Hematopoietic multipotent progenitor cell treated with erythropoietin and hydrocortisone succinate and interleukin-3 and kit ligand, for 4 days (in vitro differentiated cells): ENCODE results near the gene UBA52.
"Not testable (repeated sequence)": the region's sequence is repeated elsewhere in the genome, so short reads cannot be mapped to it uniquely, and the experiment has no call there.

Source experiments
- DNase-seq: peaks from one replicate; pipeline ENCODE4 v3.0.0-alpha.2; 2015

Gene UBA52

DNA sequence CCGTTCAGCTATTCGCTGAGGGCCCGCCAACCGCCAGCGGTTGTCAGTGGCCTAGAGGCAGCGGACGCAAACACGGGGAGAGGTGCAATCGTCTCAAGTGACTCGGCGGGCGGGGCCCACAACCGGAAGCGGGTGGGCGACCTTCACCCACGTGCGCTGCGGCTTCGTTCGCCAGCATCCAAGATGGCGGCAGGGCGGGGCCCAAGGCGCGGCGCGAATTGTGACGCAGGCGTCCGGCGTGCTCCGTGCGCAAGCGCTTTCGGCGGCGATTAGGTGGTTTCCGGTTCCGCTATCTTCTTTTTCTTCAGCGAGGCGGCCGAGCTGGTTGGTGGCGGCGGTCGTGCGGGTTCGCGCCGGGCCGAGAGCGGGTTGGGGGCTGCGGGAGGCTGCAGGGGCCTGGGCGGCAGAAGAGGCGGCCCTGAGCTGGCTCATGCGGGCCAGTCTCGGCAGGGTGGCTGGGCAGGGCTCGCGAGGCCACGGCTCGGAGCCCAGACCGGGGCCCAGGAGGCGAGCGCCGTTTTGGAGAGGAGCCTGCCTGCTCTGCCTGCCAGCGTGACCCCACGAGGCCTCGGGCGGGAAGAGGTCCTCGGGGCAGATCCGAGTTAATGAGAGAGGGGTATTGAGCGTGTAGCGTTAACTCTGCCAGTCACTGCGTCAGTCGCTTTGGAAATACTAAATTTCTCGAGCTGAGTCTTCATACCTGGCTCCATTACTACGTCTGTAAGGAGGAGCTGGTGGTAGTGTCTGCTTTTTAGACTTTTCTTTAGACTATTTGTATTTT is at the start of gene UBA52:
TSS of gene UBA52 (plus strand) at position 294 of the 781 bp plus-strand sequence. CDS start 1,444 bp downstream, outside the sequence.
- DNase-seq = peak; percentile 99

GRCh38 chr19:18522124-18522861 is 49.4 kb upstream of the UBA52 start:
- peak; percentile 100 for DNase-seq

DNA sequence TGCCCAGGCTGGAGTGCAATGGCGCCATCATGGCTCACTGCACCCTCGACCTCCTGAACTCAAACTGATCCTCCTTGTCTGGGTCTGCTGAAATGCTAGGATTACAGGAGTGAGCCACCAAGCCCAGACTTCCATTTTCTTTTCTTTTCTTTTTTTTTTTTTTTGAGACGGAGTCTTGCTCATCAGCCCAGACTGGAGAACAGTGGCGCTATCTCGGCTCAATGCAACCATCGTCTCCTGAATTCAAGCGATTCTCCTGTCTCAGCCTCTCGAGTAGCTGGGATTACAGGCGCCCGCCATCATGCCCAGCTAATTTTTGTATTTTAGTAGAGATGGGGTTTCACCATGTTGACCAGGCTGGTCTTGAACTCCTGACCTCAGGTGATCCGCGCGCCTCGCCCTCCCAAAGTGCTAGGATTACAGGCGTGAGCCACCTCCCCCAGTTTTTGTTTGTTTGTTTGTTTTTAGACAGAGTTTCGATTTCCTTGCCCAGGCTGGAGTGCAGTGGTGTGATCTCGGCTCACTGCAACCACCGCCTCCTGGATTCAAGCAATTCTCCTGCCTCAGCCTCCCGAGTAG is 48.7 kb upstream of the UBA52 start:
- DNase-seq = not testable (repeated sequence)

DNA sequence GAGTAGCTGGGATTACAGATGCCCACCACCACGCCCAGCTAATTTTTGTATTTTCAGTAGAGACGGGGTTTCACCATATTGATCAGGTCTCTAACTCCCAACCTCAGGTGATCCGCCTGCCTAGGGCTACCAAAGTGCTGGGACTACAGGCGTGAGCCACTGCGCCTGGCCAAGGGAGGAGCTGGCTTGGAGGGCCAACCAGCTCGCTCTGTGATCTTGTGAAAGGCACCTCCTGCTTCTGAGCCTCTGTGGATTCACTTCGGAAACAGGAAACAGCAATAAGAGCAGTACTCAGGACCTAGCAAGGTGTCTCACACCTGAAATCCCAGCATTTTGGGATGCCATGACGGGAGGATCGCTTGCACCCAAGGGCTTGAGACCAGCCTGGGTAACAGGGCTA is 47.8 kb upstream of the UBA52 start:
- DNase-seq = no peak

DNA sequence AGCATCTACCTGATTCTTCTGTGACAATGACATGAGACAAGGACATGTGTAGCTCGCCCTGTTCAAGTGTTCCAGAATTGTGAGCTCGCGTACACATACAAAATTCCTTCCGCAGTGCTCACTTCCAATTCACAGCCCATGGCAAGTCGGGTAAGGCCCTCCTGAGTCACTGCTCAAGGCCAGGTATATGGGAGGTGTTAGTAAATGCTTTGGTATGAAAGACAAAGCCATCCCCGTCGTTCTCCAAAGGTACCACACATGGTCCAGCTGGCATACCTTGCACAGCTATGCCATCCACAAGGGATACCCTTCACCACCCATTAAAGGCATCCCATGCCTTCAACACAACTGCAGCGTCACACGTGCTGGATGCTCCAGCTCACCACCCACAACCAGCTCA is 45.3 kb upstream of the UBA52 start:
- DNase-seq = no peak

DNA sequence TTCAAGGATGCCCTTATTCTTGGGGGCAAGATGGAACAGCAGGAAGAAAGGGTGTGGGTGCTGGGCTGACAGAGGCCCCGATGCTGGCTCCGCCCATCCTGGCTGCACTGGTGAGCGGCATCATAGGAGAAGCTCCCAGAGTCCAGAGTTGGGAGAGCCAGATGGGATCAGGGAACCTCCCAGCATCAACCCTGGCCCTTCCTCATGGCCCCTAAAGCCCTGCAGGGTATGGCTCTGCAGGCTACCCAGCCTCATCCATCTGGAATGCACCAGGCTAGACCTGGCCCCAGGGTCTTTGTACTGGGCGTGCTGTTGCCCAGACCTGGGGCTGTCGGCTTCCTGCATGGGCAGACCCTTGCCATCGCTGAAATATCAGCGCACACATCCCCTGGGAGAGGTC is 41.9 kb upstream of the UBA52 start:
- DNase-seq = no peak

DNA sequence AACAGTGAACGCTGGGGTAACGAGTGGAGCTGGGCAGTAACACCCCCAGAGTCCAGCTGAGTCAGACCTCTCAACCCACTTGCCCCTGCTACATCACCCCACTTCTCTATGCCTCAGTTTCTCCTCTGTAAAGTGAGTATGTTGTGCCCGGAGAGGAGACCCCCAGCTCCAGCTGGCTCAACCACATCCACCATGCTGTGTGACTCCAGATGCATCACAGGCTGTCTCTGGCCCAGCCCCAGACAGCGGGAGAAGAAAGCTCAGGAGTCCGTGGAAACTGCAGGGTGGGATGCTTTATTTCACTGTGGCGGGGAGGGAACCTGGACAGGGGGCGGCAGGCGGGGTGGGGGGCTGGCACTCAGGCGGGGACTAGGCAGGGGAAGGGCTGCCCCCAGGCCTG is 40.2 kb upstream of the UBA52 start:
- no peak for DNase-seq

DNA sequence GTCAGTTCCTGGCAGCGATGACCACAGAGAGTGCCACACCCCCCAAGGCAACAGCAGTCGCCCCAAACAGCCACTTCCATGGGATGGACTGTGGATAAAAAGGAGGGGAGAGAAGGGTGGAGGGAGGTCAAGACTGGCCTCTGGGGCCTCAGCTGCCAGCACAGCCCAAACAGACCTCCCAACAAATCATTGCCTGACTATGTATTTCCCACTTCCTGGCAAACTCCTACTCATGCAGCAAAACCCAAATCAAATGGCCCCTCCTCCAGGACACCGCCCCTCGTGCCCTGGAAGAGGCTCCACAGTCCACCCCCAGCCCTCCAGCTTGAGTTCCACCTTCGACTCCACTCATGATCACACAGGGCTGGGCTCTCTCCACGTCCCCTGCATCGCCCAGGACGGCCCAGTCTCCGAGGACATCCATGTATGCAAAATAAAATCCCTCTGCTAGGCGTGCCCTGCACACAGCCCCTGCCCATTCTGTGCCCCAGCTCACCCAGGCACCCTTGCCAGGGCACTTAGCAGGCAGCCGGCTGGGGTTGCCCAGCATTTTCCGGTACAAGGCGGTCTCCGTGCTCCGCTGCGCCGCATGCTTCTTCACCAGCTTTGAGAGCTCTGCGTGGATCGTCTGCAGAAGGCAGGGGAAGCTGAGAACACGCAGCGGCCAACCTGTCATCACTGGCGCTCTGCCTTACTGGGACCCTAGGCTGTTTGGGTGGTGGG is 39.3 kb upstream of the UBA52 start:
- DNase-seq = no peak

GRCh38 chr19:18533058-18533457 is 38.6 kb upstream of the UBA52 start:
- no peak for DNase-seq

- no peak for DNase-seq
Observed at GRCh38 chr19:18536475-18536874, 35.2 kb upstream of the UBA52 start.

DNA sequence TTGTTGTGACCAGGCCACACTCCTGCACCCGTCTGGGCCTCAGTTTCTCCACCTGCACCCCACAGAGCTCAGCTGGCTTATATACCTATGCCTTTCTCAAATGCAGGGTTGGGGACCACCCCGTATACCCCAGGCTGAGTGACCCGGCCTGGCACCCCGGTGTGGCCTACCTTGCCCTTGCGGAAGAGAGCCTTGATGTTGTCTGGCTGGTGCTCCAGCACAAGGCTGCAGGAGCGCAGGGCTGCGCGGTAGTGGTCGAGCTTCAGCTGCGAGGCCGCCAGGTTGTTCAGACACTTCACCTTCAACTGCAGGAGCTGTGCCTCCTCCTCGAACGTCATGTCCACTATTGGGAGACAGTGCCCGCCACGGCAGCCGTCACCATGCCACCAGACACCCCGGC is 34.2 kb upstream of the UBA52 start:
- DNase-seq = no peak

GRCh38 chr19:18538115-18538514 is 33.5 kb upstream of the UBA52 start:
- no peak for DNase-seq

DNA sequence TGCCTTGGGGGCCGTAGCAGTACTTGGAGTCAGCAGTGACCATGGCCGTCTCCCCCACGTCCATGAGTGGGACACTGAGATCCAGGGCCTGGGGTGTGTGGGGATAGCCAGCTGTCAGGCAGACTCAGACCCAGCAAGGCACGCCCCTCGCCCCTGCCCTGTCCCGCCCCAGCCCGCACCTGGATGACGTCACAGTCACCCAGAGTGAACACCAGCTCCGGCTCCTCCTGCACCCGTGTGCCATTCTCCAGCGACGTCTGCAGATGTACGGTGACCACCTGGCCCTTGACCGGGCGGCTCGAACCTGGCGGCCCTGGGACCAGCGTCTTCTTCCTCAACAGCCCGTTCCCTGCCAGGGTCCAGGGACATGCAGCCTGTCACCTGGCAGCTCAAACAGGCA is 32.3 kb upstream of the UBA52 start:
- no peak for DNase-seq

DNA sequence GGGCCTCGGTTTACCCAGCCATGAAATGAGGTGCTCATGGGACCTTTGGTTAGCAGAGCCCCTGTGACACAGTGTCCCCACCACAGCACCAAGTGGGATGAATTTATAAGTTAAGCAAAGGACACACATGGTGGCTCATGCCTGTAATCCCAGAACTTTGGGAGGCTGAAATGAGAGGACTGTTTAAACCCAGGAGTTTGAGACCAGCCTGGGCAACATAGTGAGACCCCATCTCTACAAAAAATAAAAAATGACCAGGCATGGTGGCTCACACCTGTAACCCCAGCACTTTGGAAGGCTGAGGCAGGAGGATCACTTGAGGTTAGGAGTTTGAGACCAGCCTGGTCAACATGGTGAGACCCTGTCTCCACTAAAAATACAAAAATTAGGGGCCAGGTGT is 31.5 kb upstream of the UBA52 start:
- DNase-seq = not testable (repeated sequence)

DNA sequence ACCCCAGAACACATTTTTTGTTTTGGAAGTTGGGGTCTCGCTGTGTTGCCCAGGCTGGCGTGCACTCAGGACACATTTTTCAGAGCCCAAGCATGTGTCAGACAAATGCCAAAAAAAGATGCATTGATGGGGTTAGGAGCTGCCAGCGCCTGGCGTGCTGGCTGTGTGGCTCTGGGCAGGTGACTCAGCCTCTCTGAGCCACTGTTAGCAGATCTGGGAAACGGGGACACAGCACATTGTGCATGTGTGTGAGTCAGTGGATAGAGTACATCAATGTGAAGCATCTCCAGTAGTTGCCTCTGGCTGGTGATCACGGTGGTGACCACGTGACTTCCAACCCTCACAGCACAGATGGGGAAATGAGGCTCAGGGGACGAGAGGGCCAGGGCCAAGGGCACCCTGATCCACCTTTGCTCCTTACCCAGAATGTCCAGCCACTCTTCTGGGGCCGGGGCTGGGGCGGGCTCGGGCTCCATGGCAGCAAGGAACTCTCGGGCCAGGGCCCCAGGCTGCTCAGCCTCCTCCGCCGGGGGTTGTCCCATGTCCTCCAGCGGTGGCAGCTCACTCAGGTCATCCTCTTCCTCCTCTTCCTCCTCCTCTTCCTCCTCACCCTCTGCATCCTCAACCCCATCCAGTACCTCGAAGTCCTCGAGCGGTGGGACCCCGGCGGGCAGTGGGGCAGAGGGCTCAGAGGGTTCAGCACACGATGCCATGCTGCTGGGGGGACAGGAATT is 30.2 kb upstream of the UBA52 start:
- DNase-seq = no peak

DNA sequence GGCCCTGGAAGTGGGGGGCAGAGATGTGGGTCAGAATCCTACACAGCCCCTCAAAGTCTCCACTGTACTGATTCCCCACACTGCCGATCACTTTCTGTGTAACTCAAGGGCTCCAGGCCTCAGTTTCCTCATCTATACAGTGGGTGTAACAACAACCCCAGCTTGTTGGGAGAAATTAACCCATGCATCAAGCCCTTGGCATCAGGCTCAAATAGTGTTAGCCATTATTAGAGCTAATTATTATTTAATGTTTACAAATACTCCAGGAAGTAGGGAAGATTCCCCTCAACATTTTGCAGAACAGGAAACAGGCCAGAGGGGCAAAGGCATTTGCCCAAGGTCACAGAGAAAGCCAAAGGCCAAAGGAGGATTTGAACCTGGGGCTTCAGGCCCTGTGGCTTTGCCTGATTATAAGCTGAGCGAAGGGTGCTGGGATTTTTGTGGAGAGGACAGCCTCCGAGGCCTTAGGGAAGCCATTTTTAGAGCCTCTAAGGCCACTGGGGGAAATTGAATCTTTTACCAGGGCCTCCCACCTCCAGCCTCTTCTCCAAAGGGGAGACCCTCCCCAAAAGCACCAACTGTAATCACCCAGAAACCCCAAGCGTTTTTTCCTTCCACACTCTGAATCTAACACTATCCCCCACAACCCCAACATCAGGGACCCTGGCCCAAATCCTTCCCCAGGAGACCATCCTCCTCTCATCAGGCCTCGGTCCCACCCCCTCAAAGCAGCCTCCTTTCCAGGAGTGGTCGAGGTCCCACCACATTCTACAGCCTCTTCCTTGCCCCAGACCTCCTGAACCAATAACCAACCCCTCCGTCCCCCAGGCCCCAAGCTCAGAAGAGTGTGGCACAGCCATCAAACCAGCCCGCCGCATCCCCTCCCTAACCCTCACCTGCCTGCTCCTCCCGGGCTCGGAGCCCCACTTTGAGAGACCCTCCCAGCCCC is 29.4 kb upstream of the UBA52 start:
- DNase-seq = peak; percentile 52

DNA sequence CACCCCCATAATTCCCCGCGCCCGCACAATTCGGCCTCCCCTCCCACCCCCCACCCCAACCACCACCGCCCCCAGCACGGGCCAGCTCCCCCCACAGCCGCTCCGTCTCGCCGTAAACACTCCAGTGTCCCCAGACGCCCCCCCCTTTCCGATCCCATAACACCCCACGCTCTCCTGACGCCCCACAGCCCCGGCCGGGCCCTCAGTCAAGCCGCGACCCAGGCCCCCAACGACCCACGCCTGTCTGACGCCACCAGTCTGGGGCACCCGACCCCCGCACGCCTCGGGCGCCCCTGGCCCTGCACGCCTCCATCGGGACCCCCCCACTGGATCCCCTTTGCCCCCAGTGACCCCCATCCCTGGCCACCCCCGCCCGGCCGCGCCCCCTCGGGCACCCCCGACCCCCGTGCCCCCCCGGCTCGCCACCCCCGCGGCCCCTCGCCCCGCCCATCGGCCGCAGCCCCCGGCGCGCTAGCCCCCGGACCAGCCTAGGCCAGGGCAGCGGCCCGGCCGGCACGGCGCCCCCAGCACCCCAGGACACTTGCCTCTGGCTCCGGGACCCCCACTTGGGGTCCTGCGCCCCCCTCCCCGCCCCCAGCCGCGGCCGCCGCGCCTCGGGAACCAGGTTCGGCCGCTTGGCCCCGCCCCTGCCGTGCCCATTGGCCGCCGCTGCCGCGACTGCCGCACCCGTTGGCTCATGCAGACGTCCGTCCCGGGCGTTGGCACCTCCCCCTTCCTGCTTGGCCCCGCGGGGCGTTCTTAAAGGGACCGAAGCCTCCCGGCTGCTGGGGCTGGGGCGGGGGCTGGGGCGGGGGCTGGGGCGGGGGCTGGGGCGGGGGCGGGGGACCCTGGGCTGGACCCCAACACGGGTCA is 28.5 kb upstream of the UBA52 start, which contains the start of gene FKBP8:
TSS of gene FKBP8 (minus strand) at position 633 of the 873 bp plus-strand sequence. CDS start 1,603 bp downstream, outside the sequence.
- DNase-seq = peak; percentile 97

DNA sequence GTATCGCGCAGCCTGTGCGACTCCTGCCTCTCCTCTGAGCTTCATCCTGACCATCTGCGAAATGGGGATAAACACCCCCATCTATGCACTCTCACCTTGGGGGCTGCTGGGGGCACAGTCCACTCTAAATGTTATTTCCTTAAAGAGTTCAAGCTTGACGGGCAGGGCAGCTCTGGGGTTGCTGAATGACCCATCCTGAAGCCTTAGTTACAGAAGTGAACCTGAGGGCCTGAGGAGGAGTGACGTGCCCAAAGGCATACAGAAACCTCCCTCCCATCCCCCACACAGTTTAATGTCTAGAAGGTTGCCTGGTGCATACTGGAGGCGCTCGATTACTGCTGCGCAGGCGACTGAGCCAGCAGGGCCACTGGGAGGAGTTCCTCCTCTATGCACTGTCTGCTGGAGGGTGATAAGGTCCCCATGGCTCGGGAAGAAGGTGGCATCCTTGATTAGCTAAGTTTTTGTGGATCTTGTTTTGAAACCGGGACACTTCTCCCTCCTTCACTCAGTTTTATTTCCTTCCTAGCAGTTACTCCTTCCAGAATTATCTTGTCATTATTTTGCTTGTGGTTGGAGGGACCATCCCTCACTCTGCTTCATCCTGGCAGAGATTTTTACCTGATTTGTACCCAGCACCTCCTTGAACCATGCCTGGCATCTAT is 27.7 kb upstream of the UBA52 start:
- DNase-seq = peak; percentile 100

DNA sequence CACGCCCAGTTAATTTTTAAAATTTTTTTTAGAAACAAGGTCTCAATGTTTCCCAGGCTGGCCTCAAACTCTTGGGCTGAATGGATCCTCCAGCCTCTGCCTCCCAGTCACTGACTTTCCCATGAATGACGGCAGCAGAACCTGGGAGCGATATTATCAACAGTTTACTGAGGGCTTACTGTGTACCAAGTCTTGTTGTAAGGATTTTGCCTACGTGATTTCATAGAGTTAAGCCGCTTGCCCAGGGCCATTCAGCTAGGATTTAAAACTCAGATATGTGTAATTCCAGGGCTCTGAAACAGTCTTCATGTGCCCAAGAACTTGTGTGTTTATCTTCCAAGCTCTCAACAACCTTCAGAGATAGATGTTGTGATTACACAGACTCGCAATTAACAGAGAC is 20.0 kb upstream of the UBA52 start:
- DNase-seq = no peak
